Lung microvascular endothelial cell (primary cell): ENCODE measurements around the gene B4GALT5. TPM values are rescaled to one million over a fixed set of nuclear protein-coding genes. Genes with fewer than 3 reads are reported as not detected.
"Not testable (repeated sequence)": the region's sequence is repeated elsewhere in the genome, so short reads cannot be mapped to it uniquely, and the experiment has no call there.

Experiments
- DNase-seq, 2 donors: peaks; one replicate each; pipeline versions ENCODE4 v3.0.0 to v3.0.0-alpha.2; 2010; ENCODE audit warnings: low read depth in 2 of 2
- total RNA-seq: library from RNA; depleted of rRNA; stranded (reverse); fragments of >200 nt; gene quantifications from 2 replicates; pipeline ENCODE4 v1.2.1, GENCODE V29; 2014

B4GALT5 gene
- total RNA-seq, 1 donor from 2014 or later: 61.9 TPM

DNA sequence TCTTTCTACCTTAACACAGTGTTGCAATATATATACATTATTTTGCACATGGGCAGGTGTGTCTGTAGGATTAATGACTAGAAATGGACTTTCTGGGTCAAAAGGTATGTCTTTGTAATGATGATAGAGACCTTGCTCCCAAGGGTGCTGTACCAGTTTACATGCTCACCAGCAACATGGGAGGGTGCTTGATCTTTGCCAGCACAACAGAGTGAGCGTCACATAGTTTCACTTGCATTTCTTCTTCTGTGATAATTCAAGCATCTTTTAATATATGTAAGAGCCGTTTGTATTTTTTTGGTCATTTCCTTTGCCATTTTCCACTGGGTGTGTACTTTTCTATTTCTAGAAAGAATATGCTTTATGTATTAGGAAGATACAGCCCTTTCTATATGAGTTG is 23.6 kb upstream of the B4GALT5 start:
- no peak for DNase-seq

- DNase-seq: no peak
These were observed 16.1 kb upstream of the B4GALT5 start for GRCh38 chr20:49729780-49730179.

DNA sequence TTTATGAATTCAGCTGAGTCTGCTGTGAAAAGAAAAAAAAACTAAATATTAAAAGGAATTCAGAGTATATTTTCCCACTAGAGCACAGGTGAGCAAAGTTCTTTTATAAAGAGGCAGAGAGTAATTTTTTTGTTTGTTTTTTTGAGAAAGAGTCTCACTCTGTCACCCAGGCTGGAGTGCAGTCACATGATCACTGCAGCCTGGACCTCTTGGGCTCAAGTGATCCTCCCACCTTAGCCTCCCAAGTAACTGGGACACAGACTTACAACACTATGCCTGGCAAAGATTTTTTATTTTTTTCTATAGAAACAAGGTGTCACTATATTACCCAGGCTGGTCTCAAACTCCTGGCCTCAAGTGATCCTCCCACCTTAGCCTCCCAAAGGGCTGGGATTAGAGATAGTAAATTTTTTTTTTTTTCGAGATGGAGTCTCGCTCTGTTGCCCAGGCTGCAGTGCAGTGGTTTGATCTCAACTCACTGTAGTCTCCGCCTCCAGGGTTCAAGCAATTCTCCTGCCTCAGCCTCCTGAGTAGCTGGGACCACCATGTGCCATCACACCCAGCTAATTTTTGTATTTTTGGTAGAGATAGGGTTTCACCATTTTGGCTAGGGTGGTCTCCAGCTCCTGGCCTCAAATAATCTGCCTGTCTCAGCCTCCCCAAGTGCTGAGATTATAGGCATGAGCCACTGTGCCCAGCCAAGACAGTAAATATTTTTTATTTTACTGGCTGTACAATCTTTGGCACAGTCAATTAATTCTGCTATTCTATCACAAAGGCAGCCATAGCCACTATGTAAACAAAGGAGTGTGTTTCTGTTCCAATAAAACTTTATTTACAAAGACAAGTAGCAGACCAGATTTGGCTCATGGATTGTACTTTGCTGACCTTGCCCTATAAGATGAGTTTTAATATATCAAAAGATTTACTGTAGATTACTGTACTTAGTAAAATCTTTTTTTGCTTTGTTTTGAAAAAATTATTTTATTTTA is 14.5 kb upstream of the B4GALT5 start:
- no peak for DNase-seq

DNA sequence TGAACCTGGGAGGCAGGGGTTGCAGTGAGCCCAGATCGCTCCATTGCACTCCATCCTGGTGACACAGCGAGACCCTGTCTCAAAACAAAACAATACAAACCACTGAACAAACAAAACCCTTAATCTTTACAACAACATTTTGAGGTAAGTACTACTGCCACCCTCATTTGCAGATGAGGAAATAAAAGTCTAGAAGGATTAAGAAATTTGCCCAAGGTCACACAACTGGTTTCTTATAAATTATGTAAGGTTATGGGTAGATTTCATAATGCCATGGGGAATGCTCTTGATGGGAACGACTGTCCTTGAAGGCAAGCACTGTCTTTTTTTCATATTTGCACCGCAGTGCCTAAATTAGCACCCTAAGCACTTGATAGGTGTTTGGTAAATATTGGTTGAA is 13.8 kb upstream of the B4GALT5 start:
- DNase-seq: no peak

GRCh38 chr20:49725694-49726093 is 12.0 kb upstream of the B4GALT5 start:
- DNase-seq: no peak

GRCh38 chr20:49725224-49725606 is 11.5 kb upstream of the B4GALT5 start:
- DNase-seq: not testable (repeated sequence)

DNA sequence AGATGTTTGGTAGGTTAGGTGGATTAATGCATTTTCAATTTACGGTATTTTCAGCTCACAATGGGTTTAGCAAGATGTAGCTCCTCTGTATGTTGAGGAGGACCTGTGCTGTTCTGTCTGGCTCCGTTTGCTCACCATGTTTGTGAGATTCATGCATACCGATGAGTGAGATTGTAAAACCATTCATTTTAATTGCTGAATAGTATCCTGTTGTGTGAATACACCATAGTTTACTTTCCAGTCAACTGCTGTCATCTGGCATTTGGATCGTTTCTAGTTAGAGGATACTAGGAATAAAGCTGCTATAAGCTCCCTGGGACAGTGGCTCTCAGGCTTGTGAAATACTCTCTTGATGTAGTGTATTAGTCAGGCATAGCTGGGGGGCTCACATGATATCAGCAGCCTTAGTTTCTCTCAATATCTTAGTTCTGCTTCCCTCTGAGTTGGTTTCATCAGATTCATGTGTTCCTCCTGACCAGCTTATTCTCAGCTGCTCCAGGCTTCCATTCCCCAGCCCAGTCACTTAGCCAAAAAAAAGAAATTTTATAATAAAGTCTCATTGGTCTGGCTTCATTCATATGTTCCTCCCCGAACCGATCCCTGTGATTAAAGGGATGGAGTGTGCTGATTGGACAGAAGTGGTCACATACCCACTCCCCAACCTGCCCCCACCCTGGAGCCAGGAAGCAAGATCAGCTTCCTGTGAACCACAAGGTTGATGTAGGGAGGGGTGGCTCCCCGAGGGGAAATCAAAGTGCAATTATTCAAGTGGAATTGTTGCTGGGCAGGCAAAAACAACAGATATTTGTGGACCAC is 10.9 kb upstream of the B4GALT5 start:
- peak; percentile 95 to 98 for DNase-seq

DNA sequence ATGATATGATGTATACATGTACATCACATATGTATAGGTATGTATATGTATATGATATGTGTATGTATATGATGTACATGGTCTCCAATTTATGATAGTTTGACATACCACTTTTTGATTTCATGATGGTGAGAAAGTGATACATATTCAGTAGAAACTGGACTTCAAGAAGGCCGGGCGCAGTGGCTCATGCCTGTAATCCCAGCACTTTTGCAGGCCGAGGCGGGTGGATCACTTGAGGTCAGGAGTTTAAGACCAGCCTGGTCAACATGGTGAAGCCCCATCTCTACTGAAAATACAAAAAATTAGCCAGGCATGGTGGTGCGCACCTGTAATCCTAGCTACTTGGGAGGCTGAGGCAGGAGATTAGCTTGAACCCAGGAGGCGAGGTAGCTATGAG is 10.1 kb upstream of the B4GALT5 start:
- DNase-seq: not testable (repeated sequence)

- not testable (repeated sequence) for DNase-seq
These were observed 7.6 kb upstream of the B4GALT5 start for GRCh38 chr20:49721326-49721725.

GRCh38 chr20:49715466-49715865 is 1.8 kb upstream of the B4GALT5 start:
- DNase-seq: no peak

DNA sequence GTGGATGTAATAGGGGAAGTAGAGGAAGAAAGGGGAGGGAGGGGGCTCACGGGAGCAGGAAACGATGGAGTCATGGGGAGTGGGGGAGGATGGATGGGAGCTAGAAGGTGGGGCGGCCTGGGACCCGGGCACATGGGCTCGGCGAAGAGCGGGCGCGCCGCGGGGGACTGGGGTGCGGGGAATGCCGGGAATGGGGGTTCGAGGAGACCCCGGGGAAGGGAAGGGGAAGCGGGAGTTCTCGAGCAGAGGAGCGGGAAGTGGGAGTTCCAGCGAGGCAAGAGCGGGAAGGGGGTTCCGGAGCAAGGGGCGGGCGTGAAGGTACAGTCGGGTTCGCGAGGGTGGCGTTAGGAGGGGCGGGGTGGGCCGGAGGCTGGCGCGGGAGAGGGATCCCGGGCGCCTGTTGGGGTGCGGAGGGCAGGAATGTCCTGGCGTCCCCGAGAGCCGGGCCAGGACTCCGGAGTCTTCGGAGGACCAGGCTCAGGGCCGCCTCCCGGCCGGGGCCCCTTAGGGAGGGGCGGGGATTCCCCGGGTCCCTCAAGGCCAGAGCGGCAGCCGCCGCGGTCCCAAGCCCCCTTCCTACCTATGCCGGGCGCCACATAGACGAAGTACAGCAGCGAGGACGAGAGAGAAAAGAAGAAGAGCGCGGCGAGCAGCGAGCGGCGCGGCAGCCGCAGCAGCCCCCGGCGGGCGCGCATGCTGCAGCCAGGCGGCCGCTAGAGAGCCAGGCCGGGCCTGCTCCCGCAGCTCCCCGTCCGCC is 504 bp downstream of the B4GALT5 start:
- peak; percentile 49 to 72 for DNase-seq

DNA sequence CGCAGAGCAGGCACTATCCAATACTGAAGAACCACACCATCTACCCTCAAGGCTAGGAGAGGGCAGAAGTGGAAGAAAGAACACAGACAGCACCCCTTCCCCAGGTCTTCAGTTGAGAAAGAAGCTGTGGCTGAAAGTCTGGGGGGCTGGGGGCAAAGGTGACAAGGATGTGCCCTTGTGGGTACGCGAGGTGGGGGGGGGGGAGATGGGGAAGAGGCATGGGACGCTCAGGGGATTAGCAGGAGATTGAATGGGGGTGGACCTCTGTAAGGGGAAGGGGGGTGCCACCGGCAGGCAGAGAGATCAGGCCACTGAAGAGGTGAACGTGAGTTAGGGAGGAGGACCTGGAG is 1.1 kb downstream of the B4GALT5 start:
- DNase-seq: no peak

DNA sequence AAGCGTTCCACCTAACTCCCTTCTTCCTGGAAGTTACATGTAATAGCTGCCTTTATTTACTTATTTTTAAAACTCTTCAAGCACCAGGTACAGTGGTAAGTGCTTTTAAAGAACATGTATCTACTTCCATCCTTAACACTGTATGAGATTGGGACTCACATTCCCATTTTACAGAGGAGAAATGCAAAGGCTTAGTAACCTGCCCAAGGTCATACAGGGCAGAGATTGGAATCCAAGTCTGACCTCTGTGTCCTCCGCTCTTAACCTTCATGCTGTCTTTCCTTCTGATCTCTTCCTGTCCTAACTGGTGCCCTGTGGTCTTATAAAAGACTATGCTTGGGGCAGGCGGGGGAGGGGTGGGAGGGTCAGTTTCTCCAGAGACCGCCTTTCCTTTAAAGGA is 1.6 kb downstream of the B4GALT5 start:
- DNase-seq: no peak

GRCh38 chr20:49711667-49711987 is 2.1 kb downstream of the B4GALT5 start:
- no peak for DNase-seq

DNA sequence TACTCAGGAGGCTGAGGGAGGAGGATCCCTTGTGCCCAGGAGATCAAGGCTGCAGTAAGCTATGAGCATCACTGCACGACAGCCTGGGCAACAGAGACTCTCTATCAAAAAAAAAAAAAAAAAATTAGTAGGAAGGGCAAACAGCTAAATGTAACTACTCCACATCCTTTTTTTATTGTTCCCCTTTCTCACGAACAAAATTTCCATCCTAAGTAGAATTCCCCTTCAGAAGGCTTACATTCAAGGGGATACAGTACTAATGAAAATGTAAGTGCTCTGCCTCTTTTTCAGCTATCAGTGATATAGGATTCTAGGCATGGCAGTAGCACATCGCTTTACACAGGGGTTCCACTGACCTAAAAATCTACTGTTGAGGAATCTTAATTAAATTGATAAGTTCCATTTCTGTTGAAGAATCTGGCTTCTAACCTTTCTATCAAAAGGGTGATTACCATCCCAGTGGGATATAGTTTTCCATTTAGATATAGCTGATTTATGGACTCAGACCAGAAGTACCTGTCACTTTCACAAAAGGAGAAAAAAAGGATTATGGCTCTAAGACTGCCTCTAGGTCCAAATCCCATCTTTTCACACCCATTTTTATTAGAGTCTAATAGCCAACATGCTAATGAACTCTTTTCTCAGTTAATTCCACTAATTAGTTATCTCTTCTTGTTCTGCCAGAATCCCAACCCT is 2.6 kb downstream of the B4GALT5 start:
- no peak for DNase-seq

- no peak for DNase-seq
These were observed 6.6 kb downstream of the B4GALT5 start for GRCh38 chr20:49707118-49707517.

DNA sequence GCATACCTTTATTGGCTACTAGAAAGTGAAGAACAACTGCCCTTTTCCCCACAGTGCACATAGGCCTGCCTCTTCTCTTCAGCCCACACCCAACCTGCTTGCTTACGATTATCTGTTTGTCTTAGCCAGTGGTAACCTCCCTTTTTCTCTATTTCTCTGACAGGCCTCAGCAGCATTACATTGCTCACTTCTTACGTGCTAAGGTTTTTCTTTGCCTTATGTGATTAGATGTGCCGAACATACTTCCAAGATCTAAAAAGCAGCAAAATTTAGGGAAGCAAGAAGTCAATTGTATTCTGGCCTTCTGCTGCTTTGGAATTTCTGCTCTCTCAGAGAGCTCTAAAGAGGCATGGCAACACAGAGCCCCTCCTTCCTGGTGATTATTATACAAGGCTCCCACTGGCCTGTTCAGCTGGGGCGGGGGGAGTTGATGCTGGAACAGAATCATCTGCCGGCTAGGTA is 7.0 kb downstream of the B4GALT5 start:
- no peak for DNase-seq

DNA sequence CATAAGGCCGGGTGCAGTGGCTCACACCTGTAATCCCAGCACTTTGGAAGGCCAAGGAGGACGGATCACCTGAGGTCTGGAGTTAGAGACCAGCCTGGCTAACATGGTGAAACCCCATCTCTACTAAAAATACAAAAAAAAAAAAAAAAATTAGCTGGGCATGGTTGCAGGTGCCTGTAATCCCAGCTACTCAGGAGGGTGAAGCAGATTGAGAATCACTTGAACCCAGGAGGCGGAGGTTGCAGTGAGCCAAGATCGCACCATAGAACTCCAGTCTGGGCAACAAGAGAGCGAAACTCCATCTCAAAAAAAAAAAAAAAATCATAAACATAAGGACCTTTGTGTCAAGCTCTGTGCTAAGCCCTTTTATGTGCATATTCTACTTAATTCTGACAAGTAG is 7.8 kb downstream of the B4GALT5 start:
- DNase-seq: not testable (repeated sequence)

- DNase-seq: no peak
These were observed 8.3 kb downstream of the B4GALT5 start for GRCh38 chr20:49705358-49705757.

GRCh38 chr20:49704932-49705336 is 8.7 kb downstream of the B4GALT5 start:
- no peak for DNase-seq

DNA sequence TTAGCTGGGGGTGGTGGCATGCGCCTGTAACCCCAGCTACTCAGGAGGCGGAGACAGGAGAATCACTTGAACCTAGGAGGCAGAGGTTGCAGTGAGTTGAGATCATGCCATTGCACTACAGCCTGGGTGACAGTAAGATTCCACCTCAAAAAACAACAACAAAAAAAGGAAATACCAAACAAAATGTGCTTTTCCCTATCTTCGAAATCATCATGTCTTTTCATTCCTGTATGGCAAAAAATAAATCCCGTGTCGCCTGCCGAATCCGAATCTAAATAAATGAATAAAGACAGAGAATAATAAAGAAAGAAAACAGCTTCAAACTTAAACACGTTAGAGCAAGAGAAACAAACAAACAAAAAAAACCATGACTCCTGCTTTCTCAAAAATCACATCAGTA is 11.8 kb downstream of the B4GALT5 start:
- peak in 1 of 2 donors; percentile 60 for DNase-seq
